Measurements from ENCODE around the gene ATAD3C. TPM values are rescaled to one million over a fixed set of nuclear protein-coding genes. Genes with fewer than 3 reads are reported as not detected.
"Not testable (repeated sequence)": the region's sequence is repeated elsewhere in the genome, so short reads cannot be mapped to it uniquely, and the experiment has no call there.

The ATAD3C gene
- total RNA-seq, 6 donors from 2014 or later, result 9.2 to 20.9 (median 14.7) TPM

- 90 to 91% methylated on average over 23 to 26 of the region's 26 CpGs for WGBS, 2 donors
- TF ChIP-seq, protein P1, sequence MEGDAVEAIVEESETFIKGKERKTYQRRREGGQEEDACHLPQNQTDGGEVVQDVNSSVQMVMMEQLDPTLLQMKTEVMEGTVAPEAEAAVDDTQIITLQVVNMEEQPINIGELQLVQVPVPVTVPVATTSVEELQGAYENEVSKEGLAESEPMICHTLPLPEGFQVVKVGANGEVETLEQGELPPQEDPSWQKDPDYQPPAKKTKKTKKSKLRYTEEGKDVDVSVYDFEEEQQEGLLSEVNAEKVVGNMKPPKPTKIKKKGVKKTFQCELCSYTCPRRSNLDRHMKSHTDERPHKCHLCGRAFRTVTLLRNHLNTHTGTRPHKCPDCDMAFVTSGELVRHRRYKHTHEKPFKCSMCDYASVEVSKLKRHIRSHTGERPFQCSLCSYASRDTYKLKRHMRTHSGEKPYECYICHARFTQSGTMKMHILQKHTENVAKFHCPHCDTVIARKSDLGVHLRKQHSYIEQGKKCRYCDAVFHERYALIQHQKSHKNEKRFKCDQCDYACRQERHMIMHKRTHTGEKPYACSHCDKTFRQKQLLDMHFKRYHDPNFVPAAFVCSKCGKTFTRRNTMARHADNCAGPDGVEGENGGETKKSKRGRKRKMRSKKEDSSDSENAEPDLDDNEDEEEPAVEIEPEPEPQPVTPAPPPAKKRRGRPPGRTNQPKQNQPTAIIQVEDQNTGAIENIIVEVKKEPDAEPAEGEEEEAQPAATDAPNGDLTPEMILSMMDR (IDR thresholded peaks at IDR 0.05), result no peak
- TF ChIP-seq EP300 (IDR thresholded peaks at IDR 0.05) (no peak), POLR2AphosphoS5 (IDR thresholded peaks at IDR 0.05) (no peak), POLR2A (IDR thresholded peaks at IDR 0.05) (no peak)
- DNase-seq, result peak in 1 of 2 donors; percentile 76
- Histone ChIP-seq H3K27ac (no peak overlapping the region), H3K36me3 (no peaks in the 10 kb centered on the region), H3K4me3 (no peak overlapping the region), H3K27me3 (no peaks in the 10 kb centered on the region), H3K4me1 (no peaks in the 10 kb centered on the region), H3K9me3 (no peaks in the 10 kb centered on the region)
- ATAC-seq (ENCODE audit: low FRiP score in 2 of 2), result no peak
These were observed 2.3 kb downstream of the ATAD3C start for GRCh38 chr1:1451696-1452364.

DNA sequence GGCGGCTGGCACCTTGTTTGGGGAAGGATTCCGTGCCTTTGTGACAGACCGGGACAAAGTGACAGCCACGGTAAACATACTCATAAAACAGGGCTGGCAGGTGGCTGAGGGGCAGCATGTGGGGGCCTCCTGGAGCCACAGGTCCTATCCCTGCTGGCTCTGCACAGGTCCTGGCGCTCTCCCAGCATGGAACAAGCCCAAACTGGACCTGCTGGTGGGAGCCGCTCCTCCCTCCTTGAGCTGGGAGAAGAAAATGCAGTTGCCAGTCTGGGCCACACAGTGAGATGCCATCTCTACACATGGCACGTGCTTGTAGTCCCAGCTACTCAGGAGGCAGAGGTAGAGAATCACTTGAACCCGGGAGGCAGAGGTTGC, 2.9 kb downstream of the ATAD3C start:
- 70 to 93% methylated on average over 6 of the region's 8 CpGs for WGBS, 2 donors

GRCh38 chr1:1452882-1453281, 3.4 kb downstream of the ATAD3C start:
- TF ChIP-seq, protein P1 (IDR thresholded peaks at IDR 0.05), result no peak
- TF ChIP-seq POLR2A (IDR thresholded peaks at IDR 0.05), result no peak
- no peak for TF ChIP-seq EP300 (IDR thresholded peaks at IDR 0.05)
- no peak for TF ChIP-seq POLR2AphosphoS5 (IDR thresholded peaks at IDR 0.05)
- WGBS, 2 donors, result 90 to 94% methylated on average over 7 to 16 of the region's 16 CpGs
- ATAC-seq (ENCODE audit: low FRiP score in 2 of 2), result no peak

More for the DNA sequence above, 2.9 kb downstream of the ATAD3C start:
- not testable (repeated sequence) for H3K4me3 ChIP-seq; H3K4me1 ChIP-seq; H3K36me3 ChIP-seq; H3K9me3 ChIP-seq; H3K27me3 ChIP-seq; DNase-seq; H3K27ac ChIP-seq; ATAC-seq (ENCODE audit: low FRiP score in 2 of 2)

DNA sequence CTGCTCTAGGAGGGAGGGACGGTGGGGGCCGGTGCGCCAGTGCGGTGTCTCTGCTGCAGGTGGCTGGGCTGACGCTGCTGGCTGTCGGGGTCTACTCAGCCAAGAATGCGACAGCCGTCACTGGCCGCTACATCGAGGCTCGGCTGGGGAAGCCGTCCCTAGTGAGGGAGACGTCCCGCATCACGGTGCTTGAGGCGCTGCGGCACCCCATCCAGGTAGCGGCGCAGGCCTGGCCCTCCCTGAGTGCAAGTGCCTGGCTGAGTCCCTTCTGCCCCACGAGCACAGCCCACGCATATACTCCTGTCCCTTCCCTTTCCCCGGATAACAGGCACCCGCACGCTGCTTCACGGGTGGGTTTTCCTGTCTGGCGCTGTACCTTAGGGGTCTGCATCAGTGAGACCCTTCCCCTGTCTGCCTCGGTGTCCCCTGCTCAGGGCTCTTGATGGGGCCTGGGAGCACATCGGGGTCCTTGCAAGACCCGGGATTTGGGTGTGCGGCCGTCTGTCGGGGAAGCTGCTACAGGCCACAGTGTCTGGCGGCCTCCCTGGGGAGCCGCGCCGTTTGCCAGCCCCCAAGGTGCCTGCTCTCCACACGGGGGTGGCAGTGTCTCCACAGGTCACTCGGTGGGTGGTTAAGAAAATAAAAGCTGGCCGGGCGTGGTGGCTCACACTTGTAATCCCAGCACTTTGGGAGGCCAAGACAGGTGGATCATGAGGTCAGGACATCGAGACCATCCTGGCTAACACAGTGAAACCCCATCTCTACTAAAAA, 5.0 kb downstream of the ATAD3C start:
- not testable (repeated sequence) for H3K4me1 ChIP-seq; H3K27me3 ChIP-seq; H3K27ac ChIP-seq; H3K36me3 ChIP-seq; H3K9me3 ChIP-seq; H3K4me3 ChIP-seq; ATAC-seq (ENCODE audit: low FRiP score in 2 of 2)
- DNase-seq, result peak in 1 of 2 donors; percentile 71
- WGBS, 2 donors, result 87% methylated on average over 19 to 22 of the region's 41 CpGs

More at GRCh38 chr1:1452882-1453281, 3.4 kb downstream of the ATAD3C start:
- Histone ChIP-seq H3K4me3 (no peak overlapping the region), H3K4me1 (no peaks in the 10 kb centered on the region), H3K36me3 (no peaks in the 10 kb centered on the region), H3K27ac (no peak overlapping the region), H3K27me3 (no peaks in the 10 kb centered on the region), H3K9me3 (no peaks in the 10 kb centered on the region)
- peak in 1 of 2 donors; percentile 66 for DNase-seq

GRCh38 chr1:1455366-1455884, 5.9 kb downstream of the ATAD3C start:
- Histone ChIP-seq H3K27me3 (no peaks in the 10 kb centered on the region), H3K4me1 (no peaks in the 10 kb centered on the region), H3K9me3 (no peaks in the 10 kb centered on the region), H3K36me3 (no peaks in the 10 kb centered on the region), H3K4me3 (no peak overlapping the region), H3K27ac (no peak overlapping the region)
- WGBS, 2 donors, result 76 to 90% methylated on average over 5 to 23 of the region's 30 CpGs
- DNase-seq (peak in 1 of 2 donors; percentile 73), ATAC-seq (ENCODE audit: low FRiP score in 2 of 2) (no peak)
- no peak for TF ChIP-seq POLR2A (IDR thresholded peaks at IDR 0.05)
- TF ChIP-seq, protein P1 (IDR thresholded peaks at IDR 0.05), result no peak
- TF ChIP-seq POLR2AphosphoS5 (IDR thresholded peaks at IDR 0.05), result no peak
- TF ChIP-seq EP300 (IDR thresholded peaks at IDR 0.05), result no peak

DNA sequence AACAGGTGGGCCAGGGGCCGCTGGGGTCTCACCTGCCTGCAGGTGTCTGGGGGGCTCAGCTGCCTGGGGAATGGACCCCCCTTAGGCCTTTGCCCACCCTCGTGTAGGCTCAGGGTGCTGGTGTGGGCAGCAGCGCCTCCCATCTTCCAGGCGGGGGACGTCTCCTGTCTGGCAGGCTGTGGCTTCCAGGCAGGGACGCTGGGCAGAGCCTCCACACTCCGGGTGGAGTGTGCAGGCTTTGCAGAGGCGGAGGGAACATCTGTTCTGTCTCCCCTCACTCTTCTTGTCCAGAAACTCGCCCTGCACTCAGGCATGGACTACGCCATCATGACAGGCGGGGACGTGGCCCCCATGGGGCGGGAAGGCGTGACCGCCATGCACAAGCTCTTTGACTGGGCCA, 6.4 kb downstream of the ATAD3C start:
- not testable (repeated sequence) for ATAC-seq (ENCODE audit: low FRiP score in 2 of 2); H3K4me3 ChIP-seq; H3K9me3 ChIP-seq; H3K4me1 ChIP-seq; H3K36me3 ChIP-seq; DNase-seq; H3K27me3 ChIP-seq; H3K27ac ChIP-seq
- WGBS, 2 donors, result 100% methylated on average over 1 of the region's 15 CpGs; no CpG with 5 or more reads in 1 of the 2 donors

DNA sequence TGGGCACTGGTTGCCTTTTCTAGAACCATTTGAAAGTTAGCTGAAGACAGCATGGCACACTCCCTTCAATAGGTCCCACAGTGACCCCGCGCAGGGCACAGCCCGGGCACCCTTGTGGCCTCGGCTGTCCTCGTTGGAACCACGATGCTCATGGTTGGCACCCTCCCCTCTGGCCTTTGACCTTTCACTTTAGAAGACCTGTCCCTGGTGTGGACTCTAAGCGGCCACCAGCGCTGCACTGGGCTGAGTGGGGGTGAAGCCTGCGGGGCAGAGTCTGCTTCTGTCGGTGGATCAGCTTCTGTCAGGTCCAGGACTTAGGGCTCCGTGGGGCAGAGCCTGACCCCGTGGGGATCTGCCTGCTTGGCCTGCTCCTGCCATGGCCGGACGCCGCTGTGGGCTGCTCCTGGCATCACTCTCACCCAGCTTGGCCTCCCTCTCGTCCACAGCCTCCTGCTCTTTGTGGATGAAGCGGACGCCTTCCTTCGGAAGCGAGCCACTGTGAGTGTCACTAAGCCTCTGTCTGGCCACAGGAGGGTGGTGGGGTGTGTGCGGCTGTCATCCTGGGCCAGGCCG, 7.3 kb downstream of the ATAD3C start:
- H3K4me3 ChIP-seq; H3K27me3 ChIP-seq; H3K9me3 ChIP-seq; ATAC-seq (ENCODE audit: low FRiP score in 2 of 2); H3K27ac ChIP-seq; H3K36me3 ChIP-seq; H3K4me1 ChIP-seq: not testable (repeated sequence)
- DNase-seq, result peak in 1 of 2 donors; percentile 63
- WGBS, 2 donors, result 90 to 97% methylated on average over 4 to 14 of the region's 22 CpGs

DNA sequence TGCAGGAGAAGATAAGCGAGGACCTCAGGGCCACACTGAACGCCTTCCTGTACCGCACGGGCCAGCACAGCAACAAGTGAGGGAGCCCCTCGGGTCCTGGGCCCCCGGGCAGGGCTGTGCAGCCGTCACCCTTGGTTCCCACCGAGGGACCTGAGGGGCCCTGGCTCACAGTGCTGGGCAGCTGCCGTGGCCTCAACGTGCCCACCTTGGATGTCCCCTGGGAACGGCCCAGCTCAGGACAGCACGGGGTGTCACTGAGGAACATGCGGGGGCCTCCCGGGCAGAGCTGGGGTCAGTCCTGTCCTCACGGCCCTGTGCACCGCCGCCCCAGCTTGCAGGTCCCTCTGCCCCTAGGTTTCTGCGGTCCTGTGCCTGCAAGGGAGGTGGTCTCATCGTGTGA, 9.7 kb downstream of the ATAD3C start:
- H3K4me3 ChIP-seq; H3K27ac ChIP-seq; H3K36me3 ChIP-seq; H3K9me3 ChIP-seq; H3K27me3 ChIP-seq; ATAC-seq (ENCODE audit: low FRiP score in 2 of 2): not testable (repeated sequence)
- no CpG with 5 or more reads among the region's 19 CpGs for WGBS, 2 donors
- H3K4me1 ChIP-seq, result peaks cover 0 to 12% (median 8%) of the 10 kb centered on the region in 4 donors
- peak in 1 of 2 donors; percentile 60 for DNase-seq

- not testable (repeated sequence) for H3K36me3 ChIP-seq; ATAC-seq (ENCODE audit: low FRiP score in 2 of 2); H3K27me3 ChIP-seq; H3K27ac ChIP-seq; H3K4me3 ChIP-seq; H3K9me3 ChIP-seq
- H3K4me1 ChIP-seq, result peaks cover 0 to 12% (median 8%) of the 10 kb centered on the region in 4 donors
- DNase-seq, result peak in 1 of 2 donors; percentile 64
- WGBS, 2 donors, result 88 to 92% methylated on average over 9 to 11 of the region's 14 CpGs
These were observed 10.2 kb downstream of the ATAD3C start for GRCh38 chr1:1459711-1460110.

Measured in upper lobe of left lung (tissue), 6 donors.